Mesendoderm (in vitro differentiated cells): ENCODE results near the gene ZNF101.
"Not testable (repeated sequence)": the region's sequence is repeated elsewhere in the genome, so short reads cannot be mapped to it uniquely, and the experiment has no call there.

Experiments used
- DNase-seq: peaks from one replicate; pipeline ENCODE4 v3.0.0; 2013
- H2AK5ac ChIP-seq: 2 replicates; pipeline ENCODE4 v1.6.1; 2013; ENCODE audit warnings: low read length, inconsistent platforms
- H2BK120ac ChIP-seq: 2 replicates; pipeline ENCODE4 v1.6.1; 2013; ENCODE audit warnings: low read depth, mild to moderate bottlenecking, low read length, moderate library complexity, mixed read lengths
- H2BK15ac ChIP-seq: replicated peaks from 2 replicates; pipeline ENCODE4 v1.6.1; 2013; ENCODE audit warnings: low read depth, mild to moderate bottlenecking, moderate library complexity
- H2BK5ac ChIP-seq: 2 replicates; pipeline ENCODE4 v1.6.1; 2013; ENCODE audit warnings: low read length, inconsistent platforms
- H3K18ac ChIP-seq: 2 replicates; pipeline ENCODE4 v1.6.1; 2013; ENCODE audit warnings: mild to moderate bottlenecking, low read length, mixed read lengths
- H3K23ac ChIP-seq: one replicate; pipeline ENCODE4 v1.6.1; 2013; ENCODE audit warnings: low read length
- H3K27ac ChIP-seq: 2 replicates; pipeline ENCODE4 v1.5.1; 2013; ENCODE audit warnings: low read depth, mild to moderate bottlenecking, inconsistent platforms, low read length, moderate library complexity
- H3K27me3 ChIP-seq: 2 replicates; pipeline ENCODE4 v1.6.1; 2013; ENCODE audit warnings: low read length, control low read depth, mild to moderate bottlenecking, inconsistent platforms; ENCODE audit not compliant: insufficient read depth, poor library complexity
- H3K36me3 ChIP-seq: 2 replicates; pipeline ENCODE4 v1.6.1; 2013; ENCODE audit warnings: low read length, inconsistent platforms; ENCODE audit not compliant: control insufficient read depth, insufficient read depth
- H3K4ac ChIP-seq: one replicate; pipeline ENCODE4 v1.6.1; 2013; ENCODE audit warnings: low read depth, mild to moderate bottlenecking, low read length, moderate library complexity
- H3K4me1 ChIP-seq: 2 replicates; pipeline ENCODE4 v1.6.1; 2013; ENCODE audit warnings: low read depth, low read length, inconsistent platforms; ENCODE audit not compliant: control insufficient read depth
- H3K4me2 ChIP-seq: 2 replicates; pipeline ENCODE4 v1.6.1; 2013; ENCODE audit warnings: low read length
- H3K4me3 ChIP-seq: 2 replicates; pipeline ENCODE4 v1.5.1; 2013; ENCODE audit warnings: mild to moderate bottlenecking, low read length
- H3K56ac ChIP-seq: one replicate; pipeline ENCODE4 v1.6.1; 2013; ENCODE audit warnings: low read length
- H3K79me1 ChIP-seq: 2 replicates; pipeline ENCODE4 v1.6.1; 2013; ENCODE audit warnings: low read length, inconsistent platforms
- H3K79me2 ChIP-seq: 2 replicates; pipeline ENCODE4 v1.6.1; 2013; ENCODE audit warnings: mild to moderate bottlenecking, low read length; ENCODE audit not compliant: control insufficient read depth, insufficient read depth
- H3K9ac ChIP-seq: 2 replicates; pipeline ENCODE4 v1.6.1; 2013; ENCODE audit warnings: low read length, inconsistent platforms
- H4K5ac ChIP-seq: one replicate; pipeline ENCODE4 v1.6.1; 2013; ENCODE audit warnings: low read length
- H4K8ac ChIP-seq: one replicate; pipeline ENCODE4 v1.6.1; 2013; ENCODE audit warnings: low read depth, mild to moderate bottlenecking, control low read depth, low read length, moderate library complexity
- WGBS: extraction: QIAGEN DNeasy Blood & Tissue Kit; methylation state at CpG from one replicate; pipeline ENCODE4 v1.1.7; 2013; ENCODE audit warnings: low lambda C conversion rate, missing lambda C conversion rate; ENCODE audit not compliant: insufficient coverage; ENCODE audit errors: extremely low coverage; 5-methylcytosine and 5-hydroxymethylcytosine counted together

The ZNF101 gene

GRCh38 chr19:19679176-19680073, 10.8 kb downstream of the ZNF101 start:
- H2BK120ac ChIP-seq, result no peak overlapping the region
- H4K8ac ChIP-seq, result no peak overlapping the region
- H2BK15ac ChIP-seq, result no peak overlapping the region
- H3K56ac ChIP-seq, result no peak overlapping the region
- no peaks in the 10 kb centered on the region for H3K4me1 ChIP-seq
- no peak overlapping the region for H3K4me2 ChIP-seq
- H2BK5ac ChIP-seq, result no peak overlapping the region
- no peak overlapping the region for H2AK5ac ChIP-seq
- H3K27me3 ChIP-seq, result no peaks in the 10 kb centered on the region
- peaks cover 6% of the 10 kb centered on the region for H3K79me1 ChIP-seq
- H3K23ac ChIP-seq, result no peak overlapping the region
- H4K5ac ChIP-seq, result no peak overlapping the region
- peaks cover 2% of the 10 kb centered on the region for H3K79me2 ChIP-seq
- no CpG with 5 or more reads among the region's 20 CpGs for WGBS
- no peak for DNase-seq
- H3K4ac ChIP-seq, result no peak overlapping the region
- H3K27ac ChIP-seq, result no peak overlapping the region
- H3K9ac ChIP-seq, result no peak overlapping the region
- H3K18ac ChIP-seq, result no peak overlapping the region
- H3K36me3 ChIP-seq, result peaks cover 4% of the 10 kb centered on the region
- H3K4me3 ChIP-seq, result no peak overlapping the region

DNA sequence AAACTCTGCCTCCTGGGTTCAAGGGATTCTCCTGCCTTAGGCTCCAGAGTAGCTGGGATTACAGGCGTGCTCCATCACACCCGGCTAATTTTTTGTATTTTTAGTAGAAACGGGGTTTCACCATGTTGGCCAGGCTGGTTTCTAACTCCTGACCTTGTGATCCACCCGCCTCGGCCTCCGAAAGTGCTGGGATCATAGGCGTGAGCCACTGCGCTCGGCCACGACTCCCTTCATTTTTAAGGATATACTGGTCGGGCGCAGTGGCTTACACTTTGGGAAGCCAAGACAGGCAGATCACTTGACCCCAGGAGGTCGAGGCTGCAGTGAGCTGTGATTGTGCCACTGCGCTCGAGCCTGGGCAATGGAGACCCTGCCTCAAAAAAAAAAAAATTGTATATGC, 17.5 kb downstream of the ZNF101 start:
- H3K27ac ChIP-seq, H3K56ac ChIP-seq, DNase-seq, H2BK15ac ChIP-seq, H3K9ac ChIP-seq, H3K4me1 ChIP-seq, H3K79me2 ChIP-seq, H4K5ac ChIP-seq, H2AK5ac ChIP-seq, H3K4me3 ChIP-seq, H4K8ac ChIP-seq, H2BK5ac ChIP-seq, H3K18ac ChIP-seq, H3K23ac ChIP-seq, H2BK120ac ChIP-seq, H3K4me2 ChIP-seq, H3K4ac ChIP-seq, H3K79me1 ChIP-seq, H3K36me3 ChIP-seq, H3K27me3 ChIP-seq: not testable (repeated sequence)
- no CpG with 5 or more reads among the region's 15 CpGs for whole genome bisulfite sequencing

DNA sequence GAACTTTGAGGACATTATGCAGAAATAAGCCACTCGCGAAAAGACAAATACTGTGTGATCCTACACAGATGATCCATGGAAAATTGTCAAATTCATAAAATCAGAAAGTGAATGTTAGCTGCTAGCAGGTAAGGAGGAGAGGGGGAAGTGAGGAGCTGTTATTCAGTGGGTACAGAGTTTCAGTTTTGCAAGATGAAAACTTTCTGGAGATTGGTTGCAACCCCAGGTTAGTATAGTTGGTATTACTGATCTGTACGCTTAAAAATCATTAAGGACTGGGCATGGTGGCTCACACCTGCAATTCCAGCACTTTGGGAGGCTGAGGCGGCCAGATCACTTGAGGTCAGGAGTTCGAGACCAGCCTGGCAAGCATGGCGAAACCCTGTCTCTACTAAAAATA, 17.9 kb downstream of the ZNF101 start:
- Histone ChIP-seq H4K5ac (no peak overlapping the region), H2AK5ac (no peak overlapping the region), H3K79me2 (no peaks in the 10 kb centered on the region), H3K4me2 (no peak overlapping the region), H3K27me3 (no peaks in the 10 kb centered on the region), H3K23ac (no peak overlapping the region), H4K8ac (no peak overlapping the region), H2BK15ac (no peak overlapping the region), H3K27ac (no peak overlapping the region), H3K56ac (no peak overlapping the region), H3K4me1 (no peaks in the 10 kb centered on the region), H3K18ac (no peak overlapping the region), H2BK120ac (no peak overlapping the region), H3K4ac (no peak overlapping the region), H3K79me1 (no peaks in the 10 kb centered on the region), H3K9ac (no peak overlapping the region), H3K36me3 (no peaks in the 10 kb centered on the region), H2BK5ac (no peak overlapping the region), H3K4me3 (no peak overlapping the region)
- no peak for DNase-seq
- no CpG with 5 or more reads among the region's 6 CpGs for WGBS

DNA sequence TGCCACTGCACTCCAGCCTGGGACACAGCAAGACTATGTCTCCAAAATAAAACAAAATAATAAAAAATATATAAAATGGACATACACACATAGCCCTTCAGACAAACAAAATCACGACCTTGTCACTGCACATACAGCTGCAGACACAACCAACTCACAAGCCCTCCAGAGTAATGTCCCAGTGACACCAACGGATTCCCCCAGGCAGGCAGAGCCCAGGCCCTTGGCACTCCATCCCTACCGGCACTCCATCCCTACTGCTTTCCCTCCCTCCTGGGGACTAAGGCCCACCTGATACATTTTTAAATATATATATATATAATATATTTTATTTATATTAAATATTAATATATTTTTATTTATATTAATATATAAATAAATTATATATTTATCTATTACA, 18.5 kb downstream of the ZNF101 start:
- H3K4me3 ChIP-seq, result no peak overlapping the region
- H3K27me3 ChIP-seq, result no peaks in the 10 kb centered on the region
- no peaks in the 10 kb centered on the region for H3K36me3 ChIP-seq
- no peak overlapping the region for H4K8ac ChIP-seq
- no peaks in the 10 kb centered on the region for H3K79me1 ChIP-seq
- DNase-seq, result no peak
- no CpG with 5 or more reads among the region's 3 CpGs for WGBS
- no peak overlapping the region for H3K4ac ChIP-seq
- H3K4me1 ChIP-seq, result no peaks in the 10 kb centered on the region
- H2BK120ac ChIP-seq, result no peak overlapping the region
- no peak overlapping the region for H3K23ac ChIP-seq
- no peak overlapping the region for H4K5ac ChIP-seq
- no peak overlapping the region for H2BK5ac ChIP-seq
- no peak overlapping the region for H3K56ac ChIP-seq
- no peak overlapping the region for H3K9ac ChIP-seq
- no peak overlapping the region for H3K18ac ChIP-seq
- H3K4me2 ChIP-seq, result no peak overlapping the region
- no peaks in the 10 kb centered on the region for H3K79me2 ChIP-seq
- no peak overlapping the region for H2AK5ac ChIP-seq
- no peak overlapping the region for H2BK15ac ChIP-seq
- H3K27ac ChIP-seq, result no peak overlapping the region

GRCh38 chr19:19689023-19689422, 20.4 kb downstream of the ZNF101 start:
- not testable (repeated sequence) for DNase-seq, H2BK15ac ChIP-seq, H3K4me2 ChIP-seq, H3K27me3 ChIP-seq, H2BK5ac ChIP-seq, H3K4me1 ChIP-seq, H3K23ac ChIP-seq, H3K4me3 ChIP-seq, H3K27ac ChIP-seq, H2BK120ac ChIP-seq, H3K36me3 ChIP-seq, H4K5ac ChIP-seq, H3K79me1 ChIP-seq, H3K56ac ChIP-seq, H3K4ac ChIP-seq, H3K9ac ChIP-seq, H4K8ac ChIP-seq, H3K79me2 ChIP-seq, H3K18ac ChIP-seq, H2AK5ac ChIP-seq
- WGBS, result no CpG with 5 or more reads among the region's 10 CpGs

DNA sequence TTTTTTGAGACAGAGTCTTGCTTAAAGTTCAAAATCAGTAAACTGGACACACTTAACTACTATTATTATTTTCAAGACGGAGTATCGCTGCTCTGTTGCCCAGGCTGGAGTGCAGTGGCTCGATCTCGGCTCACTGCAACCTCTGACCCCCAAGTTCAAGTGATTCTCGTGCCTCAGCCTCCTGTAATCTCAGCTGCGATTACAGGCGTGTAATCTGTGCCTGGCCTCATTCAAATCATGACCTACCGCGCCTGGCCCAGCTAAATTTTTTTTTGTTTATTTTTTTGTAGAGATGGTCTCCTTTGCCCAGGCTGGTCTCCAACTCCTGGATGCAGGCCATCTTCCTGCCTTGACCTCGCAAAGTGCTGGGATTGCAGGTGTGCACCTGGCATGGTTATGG, 23.0 kb downstream of the ZNF101 start:
- no peak overlapping the region for H3K18ac ChIP-seq
- H3K9ac ChIP-seq, result no peak overlapping the region
- H3K4ac ChIP-seq, result no peak overlapping the region
- no peak overlapping the region for H3K4me2 ChIP-seq
- no peak for DNase-seq
- H3K36me3 ChIP-seq, result no peaks in the 10 kb centered on the region
- no peak overlapping the region for H2BK15ac ChIP-seq
- H3K79me2 ChIP-seq, result no peaks in the 10 kb centered on the region
- H3K79me1 ChIP-seq, result no peaks in the 10 kb centered on the region
- no peak overlapping the region for H3K23ac ChIP-seq
- H3K4me1 ChIP-seq, result no peaks in the 10 kb centered on the region
- H4K5ac ChIP-seq, result no peak overlapping the region
- no peak overlapping the region for H2BK120ac ChIP-seq
- H2BK5ac ChIP-seq, result no peak overlapping the region
- WGBS, result no CpG with 5 or more reads among the region's 10 CpGs
- H3K4me3 ChIP-seq, result no peak overlapping the region
- no peaks in the 10 kb centered on the region for H3K27me3 ChIP-seq
- H2AK5ac ChIP-seq, result no peak overlapping the region
- H4K8ac ChIP-seq, result no peak overlapping the region
- H3K56ac ChIP-seq, result no peak overlapping the region
- H3K27ac ChIP-seq, result no peak overlapping the region
